NOMO-1 (cell line): ENCODE data around the gene KRT74.

Experiments
- DNase-seq, 2 experiments: peaks; one replicate each; lab custom pipeline; 2025; ENCODE audit not compliant: unreplicated experiment in 2 of 2; lab: John Stamatoyannopoulos, UW

The KRT74 gene

GRCh38 chr12:52575948-52576347 is 2.3 kb upstream of the KRT74 start:
- no peak for DNase-seq

- DNase-seq = no peak
These were observed 1.6 kb upstream of the KRT74 start for GRCh38 chr12:52575256-52575655.

- no peak for DNase-seq
These were observed 337 bp downstream of the KRT74 start for GRCh38 chr12:52573306-52573705.

- no peak for DNase-seq
These were observed 3.1 kb downstream of the KRT74 start for GRCh38 chr12:52570511-52570910.

GRCh38 chr12:52568111-52568510 is 5.5 kb downstream of the KRT74 start:
- DNase-seq = no peak

GRCh38 chr12:52566847-52567291 is 6.8 kb downstream of the KRT74 start:
- DNase-seq = no peak

- DNase-seq = no peak
These were observed 9.1 kb downstream of the KRT74 start for GRCh38 chr12:52564582-52564981.

- DNase-seq = no peak
These were observed 11.7 kb downstream of the KRT74 start for GRCh38 chr12:52561880-52562449.

- DNase-seq = no peak
These were observed 13.7 kb downstream of the KRT74 start for GRCh38 chr12:52559979-52560378.

- no peak for DNase-seq
These were observed 14.7 kb downstream of the KRT74 start for GRCh38 chr12:52558781-52559445.

- no peak for DNase-seq
These were observed 16.2 kb downstream of the KRT74 start for GRCh38 chr12:52557476-52557875.

- DNase-seq = no peak
These were observed 18.1 kb downstream of the KRT74 start for GRCh38 chr12:52555577-52555976.

- no peak for DNase-seq
These were observed 20.9 kb downstream of the KRT74 start, which contains the start of gene KRT71 for GRCh38 chr12:52552681-52553195. Gene KRT71 (minus strand): TSS chr12:52553145. CDS start chr12:52553077, 68 bp downstream.

- no peak for DNase-seq
These were observed 21.6 kb downstream of the KRT74 start for GRCh38 chr12:52552055-52552454.

- no peak for DNase-seq
These were observed 22.3 kb downstream of the KRT74 start for GRCh38 chr12:52551216-52551865.

GRCh38 chr12:52546126-52546525 is 27.5 kb downstream of the KRT74 start:
- no peak for DNase-seq

- DNase-seq = no peak
These were observed 29.4 kb downstream of the KRT74 start for GRCh38 chr12:52543985-52544883.

GRCh38 chr12:52542785-52543318 is 30.8 kb downstream of the KRT74 start:
- DNase-seq = no peak

- DNase-seq = no peak
These were observed 31.5 kb downstream of the KRT74 start for GRCh38 chr12:52542157-52542556.

- no peak for DNase-seq
These were observed 31.9 kb downstream of the KRT74 start for GRCh38 chr12:52541709-52542108.

- DNase-seq = no peak
These were observed 33.1 kb downstream of the KRT74 start for GRCh38 chr12:52540531-52540930.
